Thoracic aorta (tissue), 2 donors: Measurements from ENCODE around the gene LYZL4. TPM values are rescaled to one million over a fixed set of nuclear protein-coding genes. Genes with fewer than 3 reads are reported as not detected.

Source experiments
- ATAC-seq: fragments of 150-250 bp; one replicate; pipeline ENCODE4 v1.8.0; 2017; ENCODE audit warnings: low read depth; ENCODE audit not compliant: insufficient number of reproducible peaks, low FRiP score
- DNase-seq: peaks from one replicate; pipeline ENCODE4 v3.0.0-alpha.2; 2020; ENCODE audit warnings: low spot score
- H3K27ac ChIP-seq, 2 donors: fragments of 200-600 bp; sonication (generic); 1 replicate in 1 of 2; 2 replicates in 1 of 2; pipeline ENCODE4 v1.5.1; 2016; ENCODE audit warnings: mild to moderate bottlenecking in 2 of 2, moderate library complexity in 2 of 2
- H3K27me3 ChIP-seq: fragments of 200-600 bp; sonication (generic); replicated peaks from 2 replicates; pipeline ENCODE4 v1.6.0; 2016; ENCODE audit warnings: mild to moderate bottlenecking; ENCODE audit not compliant: insufficient read depth
- H3K36me3 ChIP-seq: fragments of 200-600 bp; sonication (generic); one replicate; pipeline ENCODE4 v1.5.1; 2016
- H3K4me1 ChIP-seq, 2 donors: fragments of 200-600 bp; sonication (generic); 1 replicate in 1 of 2; 2 replicates in 1 of 2; pipeline versions ENCODE4 v1.5.1 to v1.6.0; 2016; ENCODE audit warnings: low read depth in 2 of 2, mild to moderate bottlenecking in 1 of 2; ENCODE audit not compliant: control insufficient read depth in 1 of 2
- H3K4me3 ChIP-seq: fragments of 200-600 bp; sonication (generic); 2 replicates; pipeline ENCODE4 v1.5.1; 2016; ENCODE audit warnings: mild to moderate bottlenecking
- H3K9me3 ChIP-seq: fragments of 200-600 bp; sonication (generic); 2 replicates; pipeline ENCODE4 v1.5.1; 2016
- total RNA-seq, 2 donors: library from RNA; depleted of rRNA; stranded (reverse); fragments of >200 nt; gene quantifications; one replicate each; pipeline versions ENCODE4 v1.1.0 to v1.2.3, GENCODE V29; 2016
- TF ChIP-seq, protein P1 (sequence below): fragments of 200-600 bp; sonication (generic); IDR thresholded peaks from one replicate; pipeline ENCODE4 v1.5.1; 2019; ENCODE audit warnings: antibody characterized with exemption

Gene LYZL4
- total RNA-seq, 2 donors from 2014 or later: not detected

DNA sequence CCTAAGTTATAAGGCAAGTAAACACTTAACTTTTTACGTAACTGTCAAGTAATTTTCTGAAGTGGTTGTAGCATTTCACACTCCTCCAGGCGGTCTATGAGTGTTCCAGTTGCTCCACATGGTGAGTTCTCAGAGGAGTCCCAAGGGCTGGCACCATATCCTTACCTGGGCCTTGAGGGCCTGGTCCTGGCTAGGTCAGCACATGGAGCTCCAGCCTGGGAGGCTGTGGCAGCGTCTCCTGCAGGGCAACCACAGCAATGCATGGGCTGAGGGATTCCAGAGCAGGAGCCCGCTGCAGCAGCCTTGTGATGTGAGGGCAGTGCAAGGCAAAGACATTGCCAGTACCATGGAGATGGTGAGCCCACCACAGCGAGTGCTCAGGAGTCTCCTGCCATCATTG, 32.2 kb upstream of the LYZL4 start:
- H3K9me3 ChIP-seq: no peaks in the 10 kb centered on the region
- ATAC-seq: no peak

DNA sequence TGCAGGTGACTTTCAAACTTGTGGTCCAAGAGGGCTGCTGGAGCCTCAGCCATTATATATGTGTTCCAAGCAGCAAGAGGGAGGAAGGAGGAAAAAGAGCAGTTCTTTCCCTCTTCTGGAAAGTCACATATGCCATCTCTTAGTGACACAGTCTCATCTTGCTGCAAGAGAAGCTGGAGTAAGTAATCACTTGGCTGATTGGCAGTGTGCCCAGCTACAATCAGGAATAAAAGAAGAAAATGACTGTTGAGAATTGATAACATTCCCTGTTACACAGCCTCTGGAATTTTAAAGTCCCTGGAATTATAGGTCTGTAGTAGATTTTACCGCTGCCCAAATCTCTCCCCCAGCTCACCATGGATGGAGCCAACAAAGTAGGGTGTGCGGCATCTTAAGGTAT, 31.4 kb upstream of the LYZL4 start:
- Histone ChIP-seq H3K36me3 (no peaks in the 10 kb centered on the region), H3K4me1 (no peaks in the 10 kb centered on the region), H3K27ac (no peak overlapping the region), H3K9me3 (no peaks in the 10 kb centered on the region), H3K4me3 (no peak overlapping the region), H3K27me3 (no peaks in the 10 kb centered on the region)
- no peak for DNase-seq
- TF ChIP-seq, protein P1, sequence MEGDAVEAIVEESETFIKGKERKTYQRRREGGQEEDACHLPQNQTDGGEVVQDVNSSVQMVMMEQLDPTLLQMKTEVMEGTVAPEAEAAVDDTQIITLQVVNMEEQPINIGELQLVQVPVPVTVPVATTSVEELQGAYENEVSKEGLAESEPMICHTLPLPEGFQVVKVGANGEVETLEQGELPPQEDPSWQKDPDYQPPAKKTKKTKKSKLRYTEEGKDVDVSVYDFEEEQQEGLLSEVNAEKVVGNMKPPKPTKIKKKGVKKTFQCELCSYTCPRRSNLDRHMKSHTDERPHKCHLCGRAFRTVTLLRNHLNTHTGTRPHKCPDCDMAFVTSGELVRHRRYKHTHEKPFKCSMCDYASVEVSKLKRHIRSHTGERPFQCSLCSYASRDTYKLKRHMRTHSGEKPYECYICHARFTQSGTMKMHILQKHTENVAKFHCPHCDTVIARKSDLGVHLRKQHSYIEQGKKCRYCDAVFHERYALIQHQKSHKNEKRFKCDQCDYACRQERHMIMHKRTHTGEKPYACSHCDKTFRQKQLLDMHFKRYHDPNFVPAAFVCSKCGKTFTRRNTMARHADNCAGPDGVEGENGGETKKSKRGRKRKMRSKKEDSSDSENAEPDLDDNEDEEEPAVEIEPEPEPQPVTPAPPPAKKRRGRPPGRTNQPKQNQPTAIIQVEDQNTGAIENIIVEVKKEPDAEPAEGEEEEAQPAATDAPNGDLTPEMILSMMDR: no peak
- ATAC-seq: no peak

More for the DNA sequence above, 32.2 kb upstream of the LYZL4 start:
- no peaks in the 10 kb centered on the region for H3K27me3 ChIP-seq
- H3K4me1 ChIP-seq: no peaks in the 10 kb centered on the region
- no peak for DNase-seq
- H3K27ac ChIP-seq: no peak overlapping the region
- H3K36me3 ChIP-seq: no peaks in the 10 kb centered on the region
- no peak overlapping the region for H3K4me3 ChIP-seq
- TF ChIP-seq, protein P1: no peak

DNA sequence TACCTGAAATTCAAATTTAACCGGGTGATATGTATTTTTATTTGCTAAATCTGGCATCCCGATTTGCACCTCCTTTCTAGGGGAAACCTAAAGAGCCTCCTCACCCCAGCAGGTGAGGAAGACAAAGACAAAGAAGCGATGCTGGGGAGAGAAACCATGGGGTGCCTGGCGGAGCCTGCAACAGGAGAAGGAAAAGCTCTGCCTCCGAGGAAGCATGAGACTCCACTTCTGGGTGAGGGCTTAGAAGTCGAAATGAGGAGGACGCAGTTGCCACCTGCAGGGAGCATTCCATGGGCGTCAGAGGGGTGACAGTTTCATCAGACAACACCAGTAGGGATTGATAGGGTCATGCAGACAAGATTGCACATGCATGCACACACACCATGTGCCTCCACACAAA, 30.5 kb upstream of the LYZL4 start:
- H3K9me3 ChIP-seq: no peaks in the 10 kb centered on the region
- H3K4me3 ChIP-seq: no peak overlapping the region
- no peak overlapping the region for H3K27ac ChIP-seq
- TF ChIP-seq, protein P1: no peak
- H3K4me1 ChIP-seq: no peaks in the 10 kb centered on the region
- H3K36me3 ChIP-seq: no peaks in the 10 kb centered on the region
- DNase-seq (no peak), ATAC-seq (no peak)
- no peaks in the 10 kb centered on the region for H3K27me3 ChIP-seq

DNA sequence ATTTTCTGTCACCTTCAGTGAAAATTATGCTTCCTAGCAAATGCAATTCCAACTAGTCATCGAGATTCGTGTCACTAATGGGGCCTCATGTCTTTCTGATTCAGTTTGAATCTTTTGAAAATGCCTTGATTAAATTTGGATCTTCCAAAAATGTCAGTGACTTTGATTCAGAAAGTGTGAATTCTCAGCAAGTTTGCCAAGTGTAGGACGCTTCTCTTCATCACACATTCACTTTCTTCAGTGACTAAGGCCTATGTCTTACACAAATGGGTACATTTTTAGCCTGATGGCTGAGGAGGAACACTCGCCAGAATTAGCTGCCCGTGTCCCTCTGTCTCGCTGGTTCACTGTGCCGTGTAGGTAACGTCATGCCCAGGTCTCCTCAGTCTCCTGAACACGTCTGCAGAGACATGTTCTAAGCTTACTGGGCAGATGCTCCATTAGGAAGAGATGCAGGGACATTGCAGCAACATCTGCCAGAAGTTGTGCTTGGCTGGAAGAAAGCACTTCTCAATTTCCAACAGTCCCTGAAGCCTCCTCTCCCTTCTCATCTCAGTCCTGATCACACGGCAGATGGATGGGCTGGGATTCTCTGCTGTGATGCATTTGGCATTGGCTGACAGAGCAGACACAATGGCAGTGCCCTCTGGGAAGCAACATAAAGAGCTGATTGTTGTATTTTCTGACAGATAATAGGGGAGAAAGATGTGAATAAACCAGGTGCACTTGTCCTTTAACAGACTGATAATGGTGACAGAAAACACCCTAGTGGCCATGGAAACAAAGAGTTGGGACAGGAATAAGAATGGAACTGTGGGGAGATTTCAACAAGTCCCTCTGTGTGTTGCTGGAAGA, 29.1 kb upstream of the LYZL4 start:
- TF ChIP-seq, protein P1: no peak
- H3K4me1 ChIP-seq: no peaks in the 10 kb centered on the region
- H3K4me3 ChIP-seq: no peak overlapping the region
- no peak for DNase-seq
- H3K27me3 ChIP-seq: no peaks in the 10 kb centered on the region
- no peak for ATAC-seq
- no peaks in the 10 kb centered on the region for H3K9me3 ChIP-seq
- no peaks in the 10 kb centered on the region for H3K36me3 ChIP-seq
- H3K27ac ChIP-seq: no peak overlapping the region

DNA sequence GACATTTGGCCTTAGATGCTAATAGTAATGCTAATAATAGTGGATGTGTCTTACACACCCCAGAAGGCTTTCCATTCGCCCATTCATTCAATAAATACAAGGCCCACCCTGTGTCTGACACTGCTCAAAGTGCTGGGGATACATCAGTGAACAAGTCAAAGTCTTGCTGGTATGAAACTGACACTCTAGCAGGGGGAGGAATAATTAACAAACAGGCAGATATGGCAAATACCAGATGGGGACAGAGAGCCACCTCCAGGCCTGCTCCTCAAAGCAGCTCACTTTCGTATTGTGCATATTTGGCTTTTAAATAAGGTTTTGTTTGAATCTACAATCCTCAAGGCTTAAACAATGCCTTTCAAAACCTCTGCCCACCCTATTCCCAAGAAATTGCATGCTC, 28.3 kb upstream of the LYZL4 start:
- TF ChIP-seq, protein P1: no peak
- Histone ChIP-seq H3K4me1 (no peaks in the 10 kb centered on the region), H3K4me3 (no peak overlapping the region), H3K9me3 (no peaks in the 10 kb centered on the region), H3K36me3 (no peaks in the 10 kb centered on the region), H3K27me3 (no peaks in the 10 kb centered on the region), H3K27ac (no peak overlapping the region)
- DNase-seq (no peak), ATAC-seq (no peak)
